Measurements from ENCODE around the gene YARS1. TPM values are rescaled to one million over a fixed set of nuclear protein-coding genes. Genes with fewer than 3 reads are reported as not detected.

Gene YARS1
- total RNA-seq, 2 experiments from 2014 or later = 241 to 243 TPM

GRCh38 chr1:32758177-32758794, 58.9 kb downstream of the YARS1 start:
- CTCF ChIA-PET = interaction anchor here (2.3 kb wide), 1 partner anchor 46 kb away, joined by 7 read pairs; no protein-coding TSS in a partner anchor
- POLR2A ChIA-PET = no interaction called here

GRCh38 chr1:32757213-32757895, 59.8 kb downstream of the YARS1 start:
- CTCF ChIA-PET = interaction anchor here (2.3 kb wide), 1 partner anchor 45 kb away, joined by 7 read pairs; no protein-coding TSS in a partner anchor
- POLR2A ChIA-PET = no interaction called here

- ChIA-PET POLR2A (no interaction called here), CTCF (interaction anchor here (1.0 kb wide), 1 partner anchor 17 kb away, joined by 3 read pairs; no protein-coding TSS in a partner anchor)
Observed at GRCh38 chr1:32755810-32756159, 61.4 kb downstream of the YARS1 start.

- ChIA-PET POLR2A (no interaction called here), CTCF (no interaction called here)
Observed at GRCh38 chr1:32755098-32755809, 61.9 kb downstream of the YARS1 start.

- CTCF ChIA-PET = interaction anchor here (1.0 kb wide), 1 partner anchor 13 kb away, joined by 3 read pairs; no protein-coding TSS in a partner anchor
- POLR2A ChIA-PET = no interaction called here
Observed at GRCh38 chr1:32754317-32755097, 62.7 kb downstream of the YARS1 start.

GRCh38 chr1:32753532-32754316, 63.4 kb downstream of the YARS1 start:
- POLR2A ChIA-PET = no interaction called here

GRCh38 chr1:32749771-32750170, 67.4 kb downstream of the YARS1 start:
- ChIA-PET CTCF (no interaction called here), POLR2A (no interaction called here)

More at GRCh38 chr1:32753532-32754316, 63.4 kb downstream of the YARS1 start:
- CTCF ChIA-PET = interaction anchor here (1.0 kb wide), 1 partner anchor 14 kb away, joined by 3 read pairs; no protein-coding TSS in a partner anchor

- ChIA-PET CTCF (no interaction called here), POLR2A (no interaction called here)
Observed at GRCh38 chr1:32749332-32749731, 67.8 kb downstream of the YARS1 start.

- ChIA-PET POLR2A (no interaction called here), CTCF (no interaction called here)
Observed at GRCh38 chr1:32748926-32749325, 68.2 kb downstream of the YARS1 start.

- POLR2A ChIA-PET = no interaction called here
- CTCF ChIA-PET = no interaction called here
Observed at GRCh38 chr1:32748348-32748747, 68.8 kb downstream of the YARS1 start.

- POLR2A ChIA-PET = interaction anchor here (0.6 kb wide), 1 partner anchor 22 kb away, joined by 4 read pairs; no protein-coding TSS in a partner anchor
- CTCF ChIA-PET = no interaction called here
Observed at GRCh38 chr1:32746130-32746529, 71.0 kb downstream of the YARS1 start.

- ChIA-PET CTCF (no interaction called here), POLR2A (no interaction called here)
Observed at GRCh38 chr1:32744071-32744425, 73.1 kb downstream of the YARS1 start.

- POLR2A ChIA-PET = no interaction called here
- CTCF ChIA-PET = no interaction called here
Observed at GRCh38 chr1:32743380-32744070, 73.6 kb downstream of the YARS1 start.

- ChIA-PET POLR2A (no interaction called here), CTCF (no interaction called here)
Observed at GRCh38 chr1:32742956-32743355, 74.2 kb downstream of the YARS1 start.

- POLR2A ChIA-PET = no interaction called here
Observed at GRCh38 chr1:32742199-32742947, 74.8 kb downstream of the YARS1 start.

GRCh38 chr1:32741413-32742198, 75.6 kb downstream of the YARS1 start:
- POLR2A ChIA-PET = no interaction called here
- CTCF ChIA-PET = interaction anchor here (0.7 kb wide), 1 partner anchor 30 kb away, joined by 3 read pairs; no protein-coding TSS in a partner anchor

More at GRCh38 chr1:32742199-32742947, 74.8 kb downstream of the YARS1 start:
- CTCF ChIA-PET = no interaction called here

GRCh38 chr1:32741059-32741412, 76.1 kb downstream of the YARS1 start:
- POLR2A ChIA-PET = no interaction called here

More at GRCh38 chr1:32741059-32741412, 76.1 kb downstream of the YARS1 start:
- CTCF ChIA-PET = interaction anchor here (0.7 kb wide), 1 partner anchor 29 kb away, joined by 3 read pairs; no protein-coding TSS in a partner anchor
